ENCODE results near the gene ADAMTS17.

ADAMTS17 gene

DNA sequence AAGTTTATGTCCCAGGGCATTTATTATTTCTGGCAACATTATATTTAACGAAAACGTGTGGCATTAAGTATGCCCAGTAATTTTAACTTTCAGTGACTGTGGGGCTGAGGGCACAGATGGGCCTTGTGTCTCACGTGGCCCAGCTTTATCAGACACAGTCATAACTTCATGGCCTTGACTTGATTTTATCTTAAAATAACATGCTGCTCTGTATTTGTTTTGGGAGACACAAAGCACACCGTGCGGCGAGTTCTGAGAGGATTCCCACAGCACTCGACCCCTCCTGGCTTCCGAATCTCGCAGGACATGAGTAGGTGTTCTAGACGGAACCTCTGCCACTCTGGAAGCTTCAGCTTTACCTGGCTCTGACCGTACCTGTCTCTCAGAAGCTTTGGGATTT is 180.8 kb downstream of the ADAMTS17 start:
- DNase-seq: no peak

DNA sequence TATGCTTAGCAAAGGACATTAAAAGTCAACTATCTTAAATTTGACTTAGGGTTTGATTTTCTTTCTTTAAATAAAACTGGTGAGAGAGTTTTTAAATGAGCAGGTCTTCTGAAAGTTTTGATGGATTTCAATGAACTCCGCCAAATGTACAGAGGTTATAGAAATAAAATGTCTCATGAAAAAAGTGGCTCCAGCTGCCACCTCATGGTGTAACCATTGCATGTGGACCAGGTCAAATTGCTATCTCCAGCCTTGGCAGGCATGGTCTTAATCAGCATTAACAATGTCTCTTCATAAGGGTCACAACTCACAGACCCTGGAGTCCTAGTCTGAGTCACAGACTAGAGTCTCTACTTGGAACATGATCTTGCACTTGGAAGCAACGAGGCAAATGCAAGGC is 182.3 kb downstream of the ADAMTS17 start:
- DNase-seq: no peak

DNA sequence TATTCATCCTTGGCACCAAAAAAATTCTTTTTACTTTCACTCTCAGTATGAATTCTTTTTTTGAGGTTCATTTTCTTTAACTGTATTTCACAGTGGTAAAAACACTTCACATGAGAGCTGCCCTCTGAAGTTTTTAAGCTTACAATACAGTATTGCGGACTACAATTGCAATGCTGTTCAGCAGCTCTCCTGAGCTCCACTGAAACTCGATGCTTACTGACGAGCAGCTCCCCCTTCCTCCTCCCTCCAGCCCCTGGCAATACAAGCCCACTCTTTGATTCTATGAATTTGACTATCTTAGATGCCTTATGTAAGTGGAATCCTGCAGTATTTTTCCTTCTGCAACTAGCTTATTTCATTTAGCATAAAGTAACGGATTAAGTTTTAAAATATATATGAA is 183.4 kb downstream of the ADAMTS17 start:
- no peak for DNase-seq

DNA sequence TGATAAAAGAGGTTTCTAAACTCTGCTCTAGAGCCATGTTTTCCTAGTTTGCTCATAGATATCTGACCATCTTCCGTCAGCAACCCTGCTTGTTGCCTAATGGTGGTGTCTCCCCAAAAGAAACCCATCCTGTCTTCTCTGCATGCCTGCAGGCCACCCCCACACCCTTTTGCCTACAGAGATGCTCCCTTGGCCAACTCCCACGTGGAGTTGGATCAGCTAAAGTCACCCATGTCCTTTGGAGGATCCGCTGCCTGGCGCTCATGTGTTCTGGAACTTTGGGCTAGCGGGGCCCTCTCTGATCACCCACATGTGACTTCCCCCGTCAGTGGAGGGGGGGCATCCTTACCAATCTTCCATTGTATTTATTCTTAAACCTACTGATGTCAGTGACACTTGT is 185.6 kb downstream of the ADAMTS17 start:
- no peak for DNase-seq

DNA sequence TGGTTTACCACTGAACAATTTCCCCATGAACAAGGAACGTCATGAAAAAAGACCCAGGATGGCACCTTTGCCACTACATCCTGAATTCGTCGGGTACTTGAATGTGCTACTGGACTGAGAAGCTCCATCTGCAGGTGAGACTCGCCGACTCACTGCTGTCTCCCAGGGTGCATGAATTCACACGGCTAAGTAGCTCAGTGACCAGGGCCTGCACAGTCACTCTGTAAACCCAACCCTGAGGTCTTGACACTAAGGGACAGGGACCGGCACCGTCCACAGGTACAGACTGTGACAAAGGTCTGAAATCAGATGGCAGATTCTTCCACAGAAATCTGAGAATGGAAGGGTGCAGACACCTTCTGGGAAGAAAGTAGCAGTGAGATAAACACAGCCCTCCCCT is 187.4 kb downstream of the ADAMTS17 start:
- DNase-seq: no peak

DNA sequence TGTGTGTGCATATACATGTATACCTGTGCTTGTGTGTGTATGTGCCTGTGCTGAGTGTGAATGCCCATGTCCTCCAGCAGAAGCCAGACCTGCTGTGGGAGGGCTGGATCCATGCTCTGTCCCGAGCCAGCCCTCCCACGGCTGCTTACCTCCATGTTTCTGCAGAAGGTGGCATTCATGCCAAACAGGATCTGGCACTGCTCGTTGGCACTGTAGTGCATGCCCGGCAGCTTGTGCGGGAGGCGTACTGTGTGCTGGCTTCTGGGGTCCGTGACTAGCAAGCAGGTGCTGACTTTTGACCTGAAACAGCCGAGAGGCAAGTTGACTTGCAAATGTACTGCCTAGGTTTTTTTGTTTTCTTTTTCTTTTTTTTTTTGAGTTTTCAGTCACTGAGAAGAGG is 189.3 kb downstream of the ADAMTS17 start:
- DNase-seq: no peak

DNA sequence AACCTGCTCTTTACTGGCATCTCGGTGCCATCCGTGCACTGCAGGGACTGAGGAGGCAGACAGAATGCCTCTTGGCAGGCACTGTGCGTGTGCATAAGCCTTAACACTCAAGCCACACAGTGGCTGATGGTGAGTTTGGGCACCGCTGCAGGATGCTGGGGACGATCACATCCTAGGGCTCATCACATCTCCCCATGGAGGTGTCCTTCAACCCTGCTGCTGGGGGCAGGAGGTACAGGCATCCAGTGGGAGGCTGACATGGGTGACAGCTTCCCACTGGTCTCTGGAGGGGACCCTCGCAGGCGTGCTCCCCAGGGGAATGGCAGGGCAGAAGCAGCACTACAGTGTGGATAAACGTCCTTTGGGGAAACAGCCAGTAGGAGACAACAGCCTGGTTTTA is 190.9 kb downstream of the ADAMTS17 start:
- no peak for DNase-seq

DNA sequence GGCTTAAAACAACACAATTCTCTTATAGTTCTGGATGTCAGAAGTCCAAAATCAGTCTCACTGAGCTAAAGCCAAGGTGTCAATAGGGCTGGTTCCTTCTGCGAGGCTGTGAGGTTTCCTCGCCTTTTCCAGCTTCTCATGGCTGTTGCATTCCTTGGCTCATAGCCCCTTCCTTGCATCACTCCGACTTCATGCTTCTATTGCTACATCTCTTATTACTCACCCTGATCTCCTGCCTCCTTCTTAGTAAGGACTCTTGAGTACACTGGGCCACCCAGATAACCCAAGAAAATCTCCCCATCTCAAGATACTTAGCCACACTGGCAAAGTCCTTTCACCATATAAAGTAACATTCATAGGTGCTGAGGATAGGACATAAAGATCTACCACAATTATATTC is 193.9 kb downstream of the ADAMTS17 start:
- DNase-seq: no peak

DNA sequence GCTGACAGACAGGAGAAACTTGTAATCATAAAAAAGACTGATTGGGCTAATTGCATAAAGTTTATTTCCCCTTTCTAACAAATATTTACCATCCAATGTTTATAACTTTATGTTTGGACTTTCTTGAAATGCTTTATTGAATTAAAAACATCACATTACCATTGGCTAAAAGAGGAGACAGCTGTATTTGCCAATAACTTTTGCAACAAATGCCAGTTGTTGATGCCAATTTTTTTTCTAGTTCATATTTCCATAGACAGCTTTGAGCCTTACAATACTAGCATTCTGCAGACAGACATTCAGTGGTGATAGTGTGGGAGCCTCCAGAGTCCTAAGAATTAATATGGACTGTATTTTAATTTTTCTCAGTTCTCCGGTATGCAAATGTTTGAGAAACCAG is 198.4 kb downstream of the ADAMTS17 start:
- DNase-seq: no peak

DNA sequence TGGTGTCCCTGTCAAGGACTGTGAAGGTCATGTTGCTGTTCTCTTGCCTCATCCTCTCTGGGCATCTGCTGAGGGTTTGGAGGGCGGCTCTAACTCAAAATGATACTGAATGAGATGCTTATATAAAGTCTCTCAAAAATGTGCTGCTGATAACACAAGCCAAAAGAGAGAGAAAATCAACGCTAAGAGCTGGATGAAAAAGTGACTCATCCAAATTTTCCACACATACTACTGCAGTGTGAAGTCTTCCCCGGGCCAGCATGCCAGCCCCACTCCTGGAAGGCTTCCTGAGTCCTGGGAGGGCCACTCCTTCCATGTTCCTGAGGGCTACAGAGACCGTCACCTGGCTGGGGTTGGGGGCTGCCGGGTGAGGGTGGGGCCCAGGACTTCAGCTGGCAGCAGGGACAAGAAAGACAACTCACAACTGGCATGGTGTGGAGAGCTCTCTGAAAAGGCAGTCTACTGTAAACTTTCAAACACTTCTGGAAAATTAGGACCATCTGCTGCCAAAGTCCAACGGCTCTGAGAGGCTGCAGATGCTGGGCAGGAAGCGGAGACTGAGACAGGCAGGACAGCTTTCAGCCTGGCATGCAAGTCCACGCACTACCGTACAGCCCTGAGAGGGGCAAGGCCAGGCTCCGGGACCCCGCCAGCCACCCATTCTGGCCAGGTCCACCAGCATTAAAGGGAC is 200.3 kb downstream of the ADAMTS17 start:
- DNase-seq: no peak

DNA sequence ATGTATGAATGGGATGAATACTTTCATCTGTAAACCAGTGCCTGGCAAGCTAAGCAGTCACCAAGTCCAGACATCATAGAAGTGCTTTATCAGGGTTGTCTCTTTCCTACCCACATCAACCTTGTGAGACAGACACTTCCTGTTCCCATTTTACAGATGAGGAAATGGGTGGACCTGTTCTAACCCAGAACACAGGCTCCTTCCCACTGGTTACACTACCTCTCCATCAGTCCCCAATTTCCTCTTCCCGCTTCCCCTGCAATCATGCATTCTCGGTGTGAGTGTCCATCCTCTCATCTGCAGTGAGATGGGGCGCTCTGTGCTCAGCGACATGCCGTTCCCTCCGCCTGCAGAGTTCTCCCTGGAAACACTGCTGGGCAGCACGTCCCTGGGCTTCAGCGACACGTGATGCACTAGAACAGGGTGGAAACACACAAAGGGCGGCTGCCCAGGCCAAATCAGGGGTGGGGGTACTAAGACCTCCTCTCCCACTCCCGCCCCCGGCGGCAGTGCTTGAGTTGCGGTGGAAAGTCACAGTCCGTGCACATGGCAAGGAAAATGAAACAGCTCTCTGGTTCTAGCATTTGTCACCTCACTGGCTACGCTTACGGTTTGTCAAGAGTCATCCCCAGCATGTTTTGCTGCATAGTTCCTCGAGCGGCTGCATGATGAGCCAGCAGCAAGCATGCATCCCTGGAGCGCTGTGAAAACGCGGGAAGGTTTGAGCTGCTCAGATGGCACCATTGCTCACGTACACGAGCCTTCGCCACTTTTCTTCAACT is 201.1 kb downstream of the ADAMTS17 start:
- no peak for DNase-seq

DNA sequence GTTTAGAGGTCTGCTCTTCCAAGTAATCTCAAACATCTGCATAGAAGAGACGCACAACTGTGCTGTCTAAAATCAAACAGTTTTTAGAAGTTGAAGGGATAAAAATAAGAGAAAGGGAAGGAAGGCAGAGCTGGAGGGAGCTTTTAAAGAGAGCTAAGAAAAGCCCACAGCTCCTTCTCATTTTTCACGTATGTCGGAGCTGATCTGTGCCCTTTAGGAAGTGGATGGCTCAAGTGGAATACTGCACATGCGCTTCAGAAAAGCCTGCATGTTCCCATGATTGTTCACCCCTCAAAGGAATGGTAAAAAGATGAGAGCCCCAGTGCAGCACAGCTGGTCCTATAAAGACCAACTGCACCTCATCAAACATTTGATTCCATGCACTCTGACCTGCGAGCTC is 207.2 kb downstream of the ADAMTS17 start:
- DNase-seq: no peak

DNA sequence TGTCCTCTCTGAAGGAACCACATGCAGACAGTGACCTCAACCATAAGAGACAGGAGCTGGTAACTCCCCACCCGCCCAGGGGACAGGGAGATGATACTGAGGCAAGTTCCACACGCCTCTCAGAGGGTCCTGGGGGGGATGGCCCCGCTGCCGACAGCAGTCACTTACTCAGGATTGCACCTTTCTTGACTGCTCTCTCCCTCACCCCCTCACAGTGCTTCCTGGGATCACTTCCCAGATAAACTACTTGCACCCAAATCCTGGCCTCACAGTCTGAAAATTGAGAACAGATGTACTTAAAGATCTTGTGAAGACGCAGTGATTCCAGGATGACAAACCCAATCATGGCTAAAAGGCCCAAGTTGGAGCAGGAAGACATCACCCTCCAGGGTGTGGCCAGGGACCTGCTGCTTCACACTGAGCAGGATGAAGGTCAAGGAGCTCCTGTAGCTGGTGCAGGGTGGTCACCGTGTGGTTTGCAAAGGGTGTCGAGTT is 207.6 kb downstream of the ADAMTS17 start:
- DNase-seq: no peak

DNA sequence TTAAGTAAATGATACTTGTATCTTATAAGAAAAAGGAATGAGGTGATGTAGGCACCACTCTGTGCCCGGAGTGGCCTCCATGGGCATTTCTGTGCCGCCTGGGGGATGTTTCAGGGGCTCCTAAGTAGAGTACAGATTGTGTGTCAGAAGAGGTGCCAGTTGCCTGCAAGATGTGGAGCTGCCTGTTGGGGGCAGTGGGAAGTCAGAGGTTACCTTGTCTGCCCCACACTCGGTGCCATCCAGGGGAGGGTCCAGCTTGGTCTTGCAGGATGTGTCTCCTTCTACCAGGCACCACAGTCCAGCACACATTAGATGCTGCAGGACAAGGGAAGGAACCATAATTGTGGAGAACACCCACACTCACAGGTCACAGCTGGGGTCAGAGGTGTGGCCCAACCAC is 208.8 kb downstream of the ADAMTS17 start:
- no peak for DNase-seq

DNA sequence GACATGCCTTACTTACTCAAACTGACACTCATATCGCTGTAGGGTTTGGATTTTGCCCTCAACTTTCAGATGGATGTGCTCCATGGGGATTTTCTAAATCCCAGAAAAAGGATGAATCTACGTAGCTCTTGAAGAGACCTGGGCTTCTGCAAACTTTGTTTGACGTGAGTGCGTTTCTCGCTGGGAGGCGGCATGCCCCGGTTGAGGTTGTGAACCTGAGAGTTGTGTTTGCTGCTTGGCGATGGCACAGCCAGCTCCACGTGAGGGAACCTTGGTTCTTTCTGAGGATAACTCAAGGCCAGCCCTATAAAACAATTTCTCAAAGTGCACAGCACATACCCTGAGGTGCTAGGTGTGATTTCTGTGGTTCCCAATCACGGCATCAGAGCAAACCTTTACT is 209.5 kb downstream of the ADAMTS17 start:
- no peak for DNase-seq

DNA sequence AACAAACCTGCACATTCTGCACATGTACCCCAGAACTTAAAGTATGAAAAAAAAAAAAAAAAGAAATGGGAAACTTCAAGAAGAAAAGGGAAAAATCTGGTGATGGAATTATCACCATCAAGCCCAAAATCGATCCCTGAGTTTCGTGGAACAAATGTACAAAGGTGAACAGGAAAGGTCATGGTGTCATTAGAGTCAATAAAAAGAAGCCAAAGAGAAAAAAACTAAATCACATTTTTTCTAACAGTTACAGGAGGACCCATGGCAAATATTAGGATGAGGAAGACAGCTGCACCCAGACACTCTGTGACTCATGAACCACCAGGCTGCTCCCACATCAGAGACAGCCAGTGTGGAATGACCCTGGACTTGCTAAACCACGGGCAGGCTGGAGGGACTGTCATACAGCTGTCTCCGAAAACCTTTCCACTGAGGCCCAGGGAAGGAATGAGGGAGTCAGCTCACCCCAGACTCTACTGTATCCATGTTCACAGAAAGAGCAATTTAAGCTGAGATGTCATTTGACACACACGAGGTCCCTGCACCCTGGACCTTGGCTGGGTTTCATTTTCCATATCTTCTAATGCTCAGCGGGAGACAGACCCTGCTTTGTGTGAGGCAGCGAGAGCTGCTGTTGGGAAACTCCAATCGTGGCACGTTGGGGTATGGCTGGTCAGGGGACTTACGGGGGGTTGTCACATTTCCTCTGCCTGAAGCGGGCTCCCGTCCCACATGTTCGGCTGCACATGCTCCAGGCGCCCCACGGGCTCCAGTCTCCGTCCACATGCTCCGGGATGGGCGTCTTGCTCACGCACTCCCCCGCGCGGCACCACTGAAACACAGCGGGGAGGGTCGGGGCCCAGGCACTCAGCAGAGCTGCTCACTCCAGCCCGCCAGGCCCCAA is 210.2 kb downstream of the ADAMTS17 start:
- no peak for DNase-seq

DNA sequence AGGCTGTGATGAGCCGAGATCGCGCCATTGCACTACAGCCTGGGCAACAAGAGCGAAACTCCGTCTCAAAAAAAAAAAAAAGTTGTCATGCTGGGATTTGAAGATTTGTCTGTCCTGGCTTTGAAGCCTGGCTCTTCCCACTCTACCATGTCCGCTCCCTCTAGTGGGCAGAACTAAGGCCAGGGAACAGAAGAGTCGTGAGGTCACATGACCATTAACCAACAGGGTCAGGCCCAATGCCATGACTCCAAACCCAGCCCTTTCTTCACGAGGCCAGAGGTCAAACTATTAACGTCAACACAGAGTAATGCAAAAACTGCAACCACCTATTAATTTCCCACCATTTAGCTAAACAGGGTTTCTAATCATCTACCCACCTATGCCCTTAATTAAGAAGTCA is 212.1 kb downstream of the ADAMTS17 start:
- no peak for DNase-seq

DNA sequence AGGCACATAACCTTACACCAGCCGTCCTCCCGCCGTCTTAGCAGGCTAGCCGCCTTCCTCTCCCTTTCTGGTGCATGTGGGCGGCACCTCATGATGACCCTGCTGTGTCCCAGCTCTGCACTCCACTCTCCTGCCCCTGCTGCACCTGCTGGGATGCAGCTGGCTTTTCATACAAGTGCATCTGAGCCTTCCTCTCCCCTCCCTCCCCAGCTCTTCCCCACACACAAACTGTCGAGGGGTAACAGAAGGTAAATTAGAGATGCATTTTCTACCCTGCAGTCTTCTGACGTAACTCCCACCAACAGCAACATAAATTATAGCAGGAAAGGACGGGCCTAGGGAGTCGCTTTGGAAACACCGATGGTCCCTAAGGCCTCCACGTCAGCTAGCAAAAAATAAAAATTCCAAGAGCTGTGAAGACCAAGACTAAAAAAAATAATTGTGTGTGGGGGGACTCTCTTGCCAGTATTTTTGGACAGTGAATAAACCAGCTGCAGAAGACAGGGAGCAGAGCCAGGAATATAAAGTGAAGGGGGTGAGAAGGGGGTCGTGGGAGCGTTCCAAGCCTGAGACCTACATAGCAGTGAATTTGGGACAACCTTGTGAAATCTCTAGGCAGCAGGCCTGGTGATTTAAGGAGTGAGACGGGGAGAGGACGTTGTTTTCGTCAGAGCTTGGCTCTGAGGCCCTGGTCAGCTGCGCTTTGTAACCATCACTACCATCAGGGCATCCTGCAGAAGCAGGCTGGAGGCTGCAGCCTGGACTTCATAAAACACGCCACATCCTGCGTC is 216.2 kb downstream of the ADAMTS17 start:
- no peak for DNase-seq

DNA sequence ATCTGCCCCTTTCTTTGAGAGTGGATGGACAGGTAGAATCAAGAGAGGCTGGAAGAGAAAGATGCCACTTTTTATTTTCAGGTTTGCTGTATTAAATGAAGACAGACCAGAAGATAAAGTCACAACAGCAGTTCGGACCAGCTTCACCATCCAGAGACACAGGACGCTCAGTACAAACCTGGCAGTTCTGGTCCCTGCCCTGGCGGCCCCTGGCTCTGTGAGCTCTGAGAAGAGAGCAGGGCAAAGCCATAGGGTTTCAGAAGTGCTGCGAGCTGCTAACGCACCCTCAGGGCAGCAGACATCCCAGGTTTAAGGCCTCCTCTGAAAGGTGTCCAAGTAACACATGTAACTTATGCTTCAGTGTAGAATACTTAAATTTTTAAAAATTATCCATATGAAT is 216.8 kb downstream of the ADAMTS17 start:
- DNase-seq: no peak

DNA sequence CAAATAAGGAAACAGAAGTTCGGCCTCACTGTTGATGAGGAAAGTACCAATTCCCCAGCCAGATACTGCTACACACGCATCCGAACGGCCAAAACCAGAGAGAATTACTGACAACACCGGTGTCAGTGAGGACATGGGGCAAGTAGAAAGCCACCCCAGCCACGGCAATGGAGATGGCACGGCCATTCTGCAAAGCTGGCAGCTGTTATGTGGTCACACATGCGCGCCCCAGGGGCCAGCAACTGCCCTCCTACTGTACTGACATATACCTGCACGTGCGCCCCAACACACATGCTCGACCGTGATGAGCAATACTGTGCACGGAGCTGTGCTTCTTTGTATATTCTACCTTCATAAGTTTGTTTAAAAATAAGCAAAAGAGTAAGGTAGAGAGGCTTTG is 217.4 kb downstream of the ADAMTS17 start:
- no peak for DNase-seq

DNA sequence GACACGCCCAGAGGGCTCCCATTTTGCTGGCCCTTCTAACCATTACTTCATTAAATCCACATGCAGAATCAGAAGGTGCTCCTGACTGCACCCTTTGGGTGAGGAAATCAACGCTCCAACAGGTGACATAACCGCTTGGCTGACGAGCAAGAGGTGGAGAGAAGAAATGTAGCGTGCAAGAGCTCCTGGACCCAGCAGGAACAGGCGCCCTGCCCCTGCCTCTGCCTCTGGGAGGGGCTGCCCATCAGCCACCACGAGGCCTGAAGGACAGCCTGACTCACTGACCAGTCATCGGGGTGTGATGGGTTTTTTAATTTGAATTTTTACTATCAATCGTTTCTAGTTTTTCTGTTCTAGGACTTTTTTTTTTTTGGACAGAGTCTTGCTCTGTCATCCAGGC is 218.2 kb downstream of the ADAMTS17 start:
- no peak for DNase-seq

DNA sequence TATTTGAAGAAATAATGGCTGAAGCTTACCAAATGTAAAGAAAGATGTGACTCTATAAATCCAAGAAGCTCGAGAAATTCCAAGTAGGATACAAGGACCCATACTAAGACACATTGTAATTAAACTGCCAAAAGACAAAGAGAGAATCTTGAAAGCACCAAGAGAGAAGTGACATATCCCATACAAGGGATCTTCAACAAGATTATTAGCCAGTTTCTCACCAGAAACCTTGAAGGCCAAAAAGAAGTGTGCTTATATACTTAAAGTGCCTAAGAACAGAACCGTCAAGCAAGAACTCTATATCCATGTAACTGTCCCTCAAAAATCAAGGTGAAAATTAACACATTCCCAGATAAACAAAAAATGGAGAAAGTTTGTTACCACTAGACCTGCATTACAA is 220.5 kb downstream of the ADAMTS17 start:
- no peak for DNase-seq

DNA sequence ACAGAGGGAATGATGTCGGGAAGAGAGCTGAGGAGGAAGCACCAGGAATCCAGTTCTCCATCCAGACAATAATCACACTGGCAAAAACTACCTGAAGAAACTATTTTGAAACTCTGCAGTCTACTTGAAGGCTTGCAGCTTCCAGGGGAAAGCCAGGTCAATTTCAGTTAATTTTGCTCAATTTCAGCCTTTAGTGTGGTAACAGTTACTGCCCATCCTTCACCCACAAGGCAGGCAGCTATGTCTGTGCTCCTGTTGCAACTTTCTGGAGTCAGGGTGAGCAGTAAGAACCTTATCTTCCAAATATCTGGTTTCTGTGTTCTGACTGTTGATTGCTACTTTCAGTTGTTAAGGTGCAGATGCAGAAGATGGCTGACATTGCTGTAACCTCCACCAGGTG is 221.7 kb downstream of the ADAMTS17 start:
- DNase-seq: no peak

Data from inflammatory macrophage treated with lipopolysaccharide for 1 hour (primary cell).